Neuronal stem cell (in vitro differentiated cells): ENCODE data around the gene WDTC1.
"Not testable (repeated sequence)": the region's sequence is repeated elsewhere in the genome, so short reads cannot be mapped to it uniquely, and the experiment has no call there.

ENCODE experiments used
- DNase-seq: peaks from one replicate; pipeline ENCODE4 v3.0.0-alpha.2; 2013; ENCODE audit warnings: low spot score
- H2AFZ ChIP-seq: one replicate; pipeline ENCODE4 v1.6.1; 2013; ENCODE audit warnings: mild to moderate bottlenecking, low read length, inconsistent platforms
- H2AK5ac ChIP-seq: 2 replicates; pipeline ENCODE4 v1.6.1; 2013; ENCODE audit warnings: low read depth, mild to moderate bottlenecking, inconsistent platforms, low read length, moderate library complexity, mixed read lengths
- H2BK120ac ChIP-seq: 2 replicates; pipeline ENCODE4 v1.6.1; 2013; ENCODE audit warnings: low read depth, mild to moderate bottlenecking, inconsistent platforms, low read length, moderate library complexity, mixed read lengths
- H2BK12ac ChIP-seq: one replicate; pipeline ENCODE4 v1.6.1; 2013; ENCODE audit warnings: low read length, inconsistent platforms
- H2BK15ac ChIP-seq: 2 replicates; pipeline ENCODE4 v1.6.1; 2013; ENCODE audit warnings: mild to moderate bottlenecking, low read length, inconsistent platforms, mixed read lengths
- H2BK5ac ChIP-seq: one replicate; pipeline ENCODE4 v1.6.1; 2013; ENCODE audit warnings: inconsistent platforms, mild to moderate bottlenecking, low read length, moderate library complexity
- H3K14ac ChIP-seq: one replicate; pipeline ENCODE4 v1.6.1; 2013; ENCODE audit warnings: low read length, inconsistent platforms
- H3K18ac ChIP-seq: 2 replicates; pipeline ENCODE4 v1.6.1; 2013; ENCODE audit warnings: low read length, inconsistent platforms
- H3K23ac ChIP-seq: 2 replicates; pipeline ENCODE4 v1.6.1; 2013; ENCODE audit warnings: low read depth, mild to moderate bottlenecking, mixed read lengths, low read length, inconsistent platforms; ENCODE audit not compliant: poor library complexity
- H3K27ac ChIP-seq: replicated peaks from 3 replicates; pipeline ENCODE4 v1.5.1; 2013; ENCODE audit warnings: low read length, inconsistent platforms
- H3K27me3 ChIP-seq, 3 experiments: 2 replicates each; pipeline ENCODE4 v1.6.1; 2013; ENCODE audit warnings: low read length in 3 of 3, mild to moderate bottlenecking in 2 of 3, inconsistent platforms in 1 of 3, low read depth in 1 of 3, mixed read lengths in 1 of 3, moderate library complexity in 1 of 3; ENCODE audit not compliant: control insufficient read depth in 3 of 3, insufficient read depth in 3 of 3
- H3K36me3 ChIP-seq, 2 donors: replicated peaks in 1 of 2; 2 replicates each; pipeline ENCODE4 v1.6.1; 2013; ENCODE audit warnings: low read length in 2 of 2; ENCODE audit not compliant: control insufficient read depth in 2 of 2, insufficient read depth in 2 of 2
- H3K4ac ChIP-seq: 2 replicates; pipeline ENCODE4 v1.6.1; 2013; ENCODE audit warnings: inconsistent platforms, mild to moderate bottlenecking, low read length, moderate library complexity
- H3K4me1 ChIP-seq, 2 donors: 1 replicate in 1 of 2; 2 replicates in 1 of 2; pipeline ENCODE4 v1.6.1; 2013; ENCODE audit warnings: low read length in 2 of 2, low read depth in 1 of 2; ENCODE audit not compliant: control insufficient read depth in 2 of 2, insufficient read depth in 1 of 2
- H3K4me2 ChIP-seq: one replicate; pipeline ENCODE4 v1.6.1; 2013; ENCODE audit warnings: mild to moderate bottlenecking, low read length, inconsistent platforms; ENCODE audit not compliant: insufficient read depth, poor library complexity, severe bottlenecking
- H3K4me3 ChIP-seq, 2 donors: 2 replicates each; pipeline ENCODE4 v1.5.1; 2013; ENCODE audit warnings: low read length in 2 of 2, mild to moderate bottlenecking in 2 of 2, inconsistent platforms in 1 of 2, moderate library complexity in 1 of 2
- H3K79me1 ChIP-seq: one replicate; pipeline ENCODE4 v1.6.1; 2013; ENCODE audit warnings: low read depth, mild to moderate bottlenecking, inconsistent platforms, low read length, moderate library complexity
- H3K9ac ChIP-seq: one replicate; pipeline ENCODE4 v1.6.1; 2013; ENCODE audit warnings: mild to moderate bottlenecking, low read depth, low read length, inconsistent platforms; ENCODE audit not compliant: poor library complexity
- H3K9me3 ChIP-seq, 2 donors: replicated peaks in 1 of 2; 2 replicates each; pipeline versions ENCODE3 to v1.6.1; 2013; ENCODE audit warnings: low read length in 2 of 2, mild to moderate bottlenecking in 2 of 2, inconsistent platforms in 1 of 2, low read depth in 1 of 2, mixed read lengths in 1 of 2, moderate library complexity in 1 of 2; ENCODE audit not compliant: control insufficient read depth in 2 of 2, insufficient read depth in 1 of 2
- H4K8ac ChIP-seq: one replicate; pipeline ENCODE4 v1.6.1; 2013; ENCODE audit warnings: low read depth, mild to moderate bottlenecking, inconsistent platforms, low read length, moderate library complexity
- H4K91ac ChIP-seq: one replicate; pipeline ENCODE4 v1.6.1; 2013; ENCODE audit warnings: low read length, low read depth, mild to moderate bottlenecking, inconsistent platforms; ENCODE audit not compliant: poor library complexity
- WGBS, 2 donors: extraction: QIAGEN DNeasy Blood & Tissue Kit; methylation state at CpG; one replicate each; pipeline ENCODE4 v1.1.7; 2013; ENCODE audit warnings: missing lambda C conversion rate in 2 of 2, mixed read lengths in 1 of 2; ENCODE audit not compliant: insufficient read length in 2 of 2, insufficient replicate concordance in 1 of 2; ENCODE audit errors: extremely low coverage in 2 of 2; 5-methylcytosine and 5-hydroxymethylcytosine counted together

The WDTC1 gene

GRCh38 chr1:27201295-27201694, 33.1 kb upstream of the WDTC1 start:
- H3K4me3 ChIP-seq, result no peak overlapping the region
- no peak overlapping the region for H3K27ac ChIP-seq
- no peak overlapping the region for H4K91ac ChIP-seq
- no peak overlapping the region for H4K8ac ChIP-seq
- no CpG with 5 or more reads among the region's 24 CpGs for WGBS, 2 donors
- no peak overlapping the region for H2AK5ac ChIP-seq
- no peak overlapping the region for H2BK5ac ChIP-seq
- no peak overlapping the region for H2BK120ac ChIP-seq
- H3K4ac ChIP-seq, result no peak overlapping the region
- no peak overlapping the region for H3K9ac ChIP-seq
- H3K14ac ChIP-seq, result no peak overlapping the region
- H2AFZ ChIP-seq, result no peak overlapping the region
- no peak overlapping the region for H2BK15ac ChIP-seq
- no peak overlapping the region for H3K4me2 ChIP-seq
- H3K36me3 ChIP-seq, result no peaks in the 10 kb centered on the region
- no peaks in the 10 kb centered on the region for H3K9me3 ChIP-seq
- DNase-seq, result no peak
- H3K23ac ChIP-seq, result no peak overlapping the region
- no peaks in the 10 kb centered on the region for H3K4me1 ChIP-seq
- H3K27me3 ChIP-seq, result peaks cover 0 to 3% (median 0%) of the 10 kb centered on the region in 3 experiments
- no peaks in the 10 kb centered on the region for H3K79me1 ChIP-seq
- no peak overlapping the region for H2BK12ac ChIP-seq
- H3K18ac ChIP-seq, result peak overlapping the region; percentile 28

- Histone ChIP-seq H2BK12ac (no peak overlapping the region), H3K4me2 (no peak overlapping the region), H3K23ac (no peak overlapping the region), H3K27ac (no peak overlapping the region), H3K9me3 (no peaks in the 10 kb centered on the region), H3K14ac (no peak overlapping the region), H3K79me1 (no peaks in the 10 kb centered on the region), H4K8ac (no peak overlapping the region), H2BK15ac (no peak overlapping the region), H3K27me3 (peaks cover 0 to 6% (median 0%) of the 10 kb centered on the region in 3 experiments), H4K91ac (no peak overlapping the region), H3K9ac (no peak overlapping the region), H2BK5ac (no peak overlapping the region), H3K4ac (no peak overlapping the region), H2AK5ac (no peak overlapping the region), H3K36me3 (no peaks in the 10 kb centered on the region), H3K18ac (no peak overlapping the region), H2AFZ (no peak overlapping the region), H3K4me1 (no peaks in the 10 kb centered on the region), H3K4me3 (no peak overlapping the region), H2BK120ac (no peak overlapping the region)
- WGBS, 2 donors, result no CpG with 5 or more reads among the region's 1 CpG
- no peak for DNase-seq
Observed at GRCh38 chr1:27203946-27204345, 30.5 kb upstream of the WDTC1 start.

GRCh38 chr1:27207238-27207637, 27.2 kb upstream of the WDTC1 start:
- DNase-seq, H3K4me3 ChIP-seq, H3K4ac ChIP-seq, H3K36me3 ChIP-seq, H2AK5ac ChIP-seq, H2BK120ac ChIP-seq, H4K8ac ChIP-seq, H3K79me1 ChIP-seq, H3K4me2 ChIP-seq, H3K27ac ChIP-seq, H4K91ac ChIP-seq, H3K23ac ChIP-seq, H3K9me3 ChIP-seq, H2BK5ac ChIP-seq, H2AFZ ChIP-seq, H3K27me3 ChIP-seq, H3K9ac ChIP-seq, H2BK15ac ChIP-seq, H3K18ac ChIP-seq, H3K4me1 ChIP-seq, H3K14ac ChIP-seq, H2BK12ac ChIP-seq: not testable (repeated sequence)
- no CpG with 5 or more reads among the region's 1 CpG for WGBS, 2 donors

GRCh38 chr1:27208143-27208850, 26.1 kb upstream of the WDTC1 start:
- H4K8ac ChIP-seq, H3K4me1 ChIP-seq, H2BK5ac ChIP-seq, H2BK15ac ChIP-seq, H2AK5ac ChIP-seq, H3K23ac ChIP-seq, H4K91ac ChIP-seq, H3K9ac ChIP-seq, H3K9me3 ChIP-seq, H3K18ac ChIP-seq, H3K27ac ChIP-seq, DNase-seq, H3K79me1 ChIP-seq, H3K14ac ChIP-seq, H3K4me2 ChIP-seq, H3K4ac ChIP-seq, H2AFZ ChIP-seq, H3K4me3 ChIP-seq, H2BK12ac ChIP-seq, H2BK120ac ChIP-seq, H3K27me3 ChIP-seq, H3K36me3 ChIP-seq: not testable (repeated sequence)
- WGBS, 2 donors, result no CpG with 5 or more reads among the region's 11 CpGs
